MM.1S (cell line): ENCODE results near the gene ARHGAP12.

Experiments used
- DNase-seq: peaks from one replicate; pipeline ENCODE4 v3.0.0-alpha.2; 2015
- H2AFZ ChIP-seq: fragments of 300-600 bp; sonication (generic); 2 replicates; pipeline ENCODE4 v1.6.0; 2016; ENCODE audit warnings: antibody characterized with exemption, low read length
- H3F3A ChIP-seq: fragments of 300-600 bp; sonication (generic); 2 replicates; pipeline ENCODE4 v1.6.1; 2016; ENCODE audit warnings: mild to moderate bottlenecking, antibody characterized with exemption, low read length, moderate library complexity, mixed read lengths; ENCODE audit not compliant: insufficient read depth
- H3K27ac ChIP-seq: fragments of 300-600 bp; sonication (generic); 2 replicates; pipeline ENCODE4 v1.5.1; 2016; ENCODE audit warnings: mild to moderate bottlenecking, low read length
- H3K27me3 ChIP-seq: fragments of 300-600 bp; sonication (generic); replicated peaks from 2 replicates; pipeline ENCODE4 v1.6.0; 2016; ENCODE audit warnings: low read length; ENCODE audit not compliant: insufficient read depth
- H3K36me3 ChIP-seq: fragments of 300-600 bp; sonication (generic); replicated peaks from 2 replicates; pipeline ENCODE4 v1.6.1; 2016; ENCODE audit warnings: mild to moderate bottlenecking, low read length, mixed read lengths; ENCODE audit not compliant: insufficient read depth
- H3K4me1 ChIP-seq: fragments of 300-600 bp; sonication (generic); 2 replicates; pipeline ENCODE4 v1.6.1; 2016; ENCODE audit warnings: low read length, mixed read lengths
- H3K4me2 ChIP-seq: fragments of 300-600 bp; sonication (generic); 2 replicates; pipeline ENCODE4 v1.6.0; 2016; ENCODE audit warnings: low read depth, low read length
- H3K4me3 ChIP-seq: fragments of 300-600 bp; sonication (generic); 2 replicates; pipeline ENCODE4 v1.5.1; 2016; ENCODE audit warnings: low read length, mixed read lengths
- H3K79me2 ChIP-seq: fragments of 300-600 bp; sonication (generic); 2 replicates; pipeline ENCODE4 v1.6.1; 2016; ENCODE audit warnings: mixed run types, low read length, mixed read lengths
- H3K9ac ChIP-seq: fragments of 300-600 bp; sonication (generic); 2 replicates; pipeline ENCODE4 v1.6.1; 2016; ENCODE audit warnings: low read length, mixed read lengths
- H3K9me2 ChIP-seq: fragments of 300-600 bp; sonication (generic); replicated peaks from 2 replicates; pipeline ENCODE4 v1.6.1; 2016; ENCODE audit warnings: mild to moderate bottlenecking, low read length, mixed read lengths; ENCODE audit not compliant: insufficient read depth
- H3K9me3 ChIP-seq: fragments of 300-600 bp; sonication (generic); replicated peaks from 2 replicates; pipeline ENCODE4 v1.6.1; 2016; ENCODE audit warnings: mild to moderate bottlenecking, low read length, mixed read lengths; ENCODE audit not compliant: insufficient read depth
- H4K20me1 ChIP-seq: fragments of 300-600 bp; sonication (generic); 2 replicates; pipeline ENCODE4 v1.6.1; 2016; ENCODE audit warnings: mild to moderate bottlenecking, low read length, moderate library complexity, mixed read lengths; ENCODE audit not compliant: insufficient read depth
- EZH2 ChIP-seq: fragments of 300-600 bp; sonication (generic); optimal IDR thresholded peaks from 2 replicates; pipeline ENCODE3; 2017; ENCODE audit warnings: low read depth, mild to moderate bottlenecking, antibody characterized with exemption, low read length, mixed read lengths
- EZH2phosphoT487 ChIP-seq: fragments of 300-600 bp; sonication (generic); IDR thresholded peaks from 2 replicates; pipeline ENCODE4 v1.6.1; 2018; ENCODE audit warnings: antibody characterized with exemption, low read length
- TF ChIP-seq, protein P1 (sequence below): fragments of 300-600 bp; sonication (generic); IDR thresholded peaks from 2 replicates; pipeline ENCODE4 v1.5.1; 2016; ENCODE audit warnings: antibody characterized with exemption, low read length, mixed read lengths

The ARHGAP12 gene

GRCh38 chr10:31822150-31822549 lies 106.5 kb downstream of the ARHGAP12 start:
- Histone ChIP-seq H3K9me3 (no peaks in the 10 kb centered on the region), H3K27me3 (no peaks in the 10 kb centered on the region), H3K79me2 (no peaks in the 10 kb centered on the region), H3F3A (no peaks in the 10 kb centered on the region), H2AFZ (no peak overlapping the region), H3K9me2 (no peaks in the 10 kb centered on the region), H3K4me1 (no peaks in the 10 kb centered on the region), H3K36me3 (0 out of 2 replicates have a peak, but pooled peaks cover 4% of the 10 kb centered on the region), H3K27ac (no peak overlapping the region), H3K9ac (no peak overlapping the region), H3K4me2 (no peak overlapping the region), H3K4me3 (no peak overlapping the region), H4K20me1 (no peaks in the 10 kb centered on the region)
- TF ChIP-seq EZH2phosphoT487 (no peak), EZH2 (no peak)
- TF ChIP-seq, protein P1, sequence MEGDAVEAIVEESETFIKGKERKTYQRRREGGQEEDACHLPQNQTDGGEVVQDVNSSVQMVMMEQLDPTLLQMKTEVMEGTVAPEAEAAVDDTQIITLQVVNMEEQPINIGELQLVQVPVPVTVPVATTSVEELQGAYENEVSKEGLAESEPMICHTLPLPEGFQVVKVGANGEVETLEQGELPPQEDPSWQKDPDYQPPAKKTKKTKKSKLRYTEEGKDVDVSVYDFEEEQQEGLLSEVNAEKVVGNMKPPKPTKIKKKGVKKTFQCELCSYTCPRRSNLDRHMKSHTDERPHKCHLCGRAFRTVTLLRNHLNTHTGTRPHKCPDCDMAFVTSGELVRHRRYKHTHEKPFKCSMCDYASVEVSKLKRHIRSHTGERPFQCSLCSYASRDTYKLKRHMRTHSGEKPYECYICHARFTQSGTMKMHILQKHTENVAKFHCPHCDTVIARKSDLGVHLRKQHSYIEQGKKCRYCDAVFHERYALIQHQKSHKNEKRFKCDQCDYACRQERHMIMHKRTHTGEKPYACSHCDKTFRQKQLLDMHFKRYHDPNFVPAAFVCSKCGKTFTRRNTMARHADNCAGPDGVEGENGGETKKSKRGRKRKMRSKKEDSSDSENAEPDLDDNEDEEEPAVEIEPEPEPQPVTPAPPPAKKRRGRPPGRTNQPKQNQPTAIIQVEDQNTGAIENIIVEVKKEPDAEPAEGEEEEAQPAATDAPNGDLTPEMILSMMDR = no peak
- no peak for DNase-seq

GRCh38 chr10:31820778-31821369 lies 107.8 kb downstream of the ARHGAP12 start:
- Histone ChIP-seq H3K4me1 (no peaks in the 10 kb centered on the region), H3K4me2 (no peak overlapping the region), H3K9ac (no peak overlapping the region), H2AFZ (no peak overlapping the region), H3K27ac (no peak overlapping the region), H3K36me3 (0 out of 2 replicates have a peak, but pooled peaks cover 4% of the 10 kb centered on the region), H3K79me2 (no peaks in the 10 kb centered on the region), H3K27me3 (no peaks in the 10 kb centered on the region), H3F3A (no peaks in the 10 kb centered on the region), H3K4me3 (no peak overlapping the region), H3K9me3 (no peaks in the 10 kb centered on the region), H3K9me2 (no peaks in the 10 kb centered on the region), H4K20me1 (no peaks in the 10 kb centered on the region)
- TF ChIP-seq EZH2phosphoT487 = no peak
- TF ChIP-seq, protein P1 = no peak
- TF ChIP-seq EZH2 = no peak
- no peak for DNase-seq

- no peaks in the 10 kb centered on the region for H3K9me3 ChIP-seq
- no peaks in the 10 kb centered on the region for H4K20me1 ChIP-seq
- H3K36me3 ChIP-seq = 0 out of 2 replicates have a peak, but pooled peaks cover 4% of the 10 kb centered on the region
- no peaks in the 10 kb centered on the region for H3K79me2 ChIP-seq
- DNase-seq = no peak
- no peaks in the 10 kb centered on the region for H3K9me2 ChIP-seq
- H3K9ac ChIP-seq = no peak overlapping the region
- TF ChIP-seq EZH2 (no peak), EZH2phosphoT487 (no peak)
- TF ChIP-seq, protein P1 = no peak
- no peak overlapping the region for H3K4me2 ChIP-seq
- no peak overlapping the region for H3K4me3 ChIP-seq
- H3K4me1 ChIP-seq = no peaks in the 10 kb centered on the region
- H2AFZ ChIP-seq = no peak overlapping the region
- no peak overlapping the region for H3K27ac ChIP-seq
- no peaks in the 10 kb centered on the region for H3F3A ChIP-seq
- H3K27me3 ChIP-seq = no peaks in the 10 kb centered on the region
Measured at GRCh38 chr10:31820096-31820495, 108.5 kb downstream of the ARHGAP12 start.
